ACHN (cell line): Measurements from ENCODE around the gene NBAS.

Source experiments
- DNase-seq: peaks from one replicate; pipeline ENCODE4 v3.0.0-alpha.2; 2015
- in situ Hi-C: cut with HindIII; loops from 2 replicates; pipeline ENCODE4 v1.10.0; 2017; ENCODE audit warnings: low sequenced_read_pairs, low pct_ligation_motif_present, low pct_unique_long_range_greater_than_20kb

NBAS gene

DNA sequence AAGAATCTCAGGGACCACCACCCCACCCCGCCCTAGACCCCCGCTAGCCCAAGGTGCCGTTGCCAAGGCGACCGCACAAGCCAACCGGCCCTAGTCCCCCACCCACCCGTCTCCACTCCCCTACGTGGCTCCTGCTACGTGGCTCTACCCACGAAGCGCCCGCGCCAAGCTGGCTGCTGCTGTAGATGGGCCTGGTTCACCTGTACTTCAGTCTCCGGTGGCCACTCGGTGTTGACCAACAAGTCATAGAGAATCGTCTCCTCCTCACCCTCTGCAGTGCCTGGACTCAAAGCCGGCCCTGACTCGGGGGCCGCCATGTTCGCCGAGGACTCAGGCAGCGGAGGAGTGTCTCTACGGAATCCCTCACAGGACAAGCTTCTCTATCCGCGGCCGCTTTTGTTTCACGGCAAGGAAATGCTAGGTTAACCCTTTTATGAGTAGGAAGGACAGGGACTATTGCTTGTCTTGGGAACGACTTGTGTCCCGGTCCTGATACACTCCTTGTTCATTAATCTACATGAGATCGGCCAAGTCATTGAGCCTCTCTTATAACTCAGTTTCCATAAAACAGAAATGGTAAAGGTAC is at the start of gene NBAS:
Gene NBAS (minus strand): TSS at position 347 of the 586 bp plus-strand sequence. CDS start 30 bp downstream, at position 317.
- DNase-seq: peak; percentile 92
- in situ Hi-C loops: no loop called here

DNA sequence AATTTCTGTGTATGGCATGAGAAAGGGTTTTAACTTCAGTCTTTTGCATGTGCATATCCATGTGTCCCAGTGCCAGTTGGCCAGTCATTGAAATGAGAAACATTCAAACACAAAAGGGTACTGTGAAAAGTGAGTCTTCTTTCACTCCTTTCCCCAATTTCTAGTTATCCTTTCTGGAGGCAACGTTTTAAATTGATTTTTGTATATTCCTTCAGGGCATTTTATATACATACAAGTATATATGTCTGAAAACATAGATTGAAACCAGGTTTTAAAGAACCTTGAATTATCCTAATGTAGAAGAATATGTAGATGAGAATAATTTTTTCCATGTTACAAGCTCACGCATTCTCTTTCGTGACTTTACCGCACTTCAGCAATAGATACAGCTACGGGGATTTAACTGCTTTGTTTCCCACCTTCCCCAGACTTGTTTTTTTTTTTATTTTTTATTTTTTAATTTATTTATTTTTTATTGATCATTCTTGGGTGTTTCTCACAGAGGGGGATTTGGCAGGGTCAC is 49.4 kb upstream of the NBAS start:
- in situ Hi-C loops: no loop called here
- no peak for DNase-seq

DNA sequence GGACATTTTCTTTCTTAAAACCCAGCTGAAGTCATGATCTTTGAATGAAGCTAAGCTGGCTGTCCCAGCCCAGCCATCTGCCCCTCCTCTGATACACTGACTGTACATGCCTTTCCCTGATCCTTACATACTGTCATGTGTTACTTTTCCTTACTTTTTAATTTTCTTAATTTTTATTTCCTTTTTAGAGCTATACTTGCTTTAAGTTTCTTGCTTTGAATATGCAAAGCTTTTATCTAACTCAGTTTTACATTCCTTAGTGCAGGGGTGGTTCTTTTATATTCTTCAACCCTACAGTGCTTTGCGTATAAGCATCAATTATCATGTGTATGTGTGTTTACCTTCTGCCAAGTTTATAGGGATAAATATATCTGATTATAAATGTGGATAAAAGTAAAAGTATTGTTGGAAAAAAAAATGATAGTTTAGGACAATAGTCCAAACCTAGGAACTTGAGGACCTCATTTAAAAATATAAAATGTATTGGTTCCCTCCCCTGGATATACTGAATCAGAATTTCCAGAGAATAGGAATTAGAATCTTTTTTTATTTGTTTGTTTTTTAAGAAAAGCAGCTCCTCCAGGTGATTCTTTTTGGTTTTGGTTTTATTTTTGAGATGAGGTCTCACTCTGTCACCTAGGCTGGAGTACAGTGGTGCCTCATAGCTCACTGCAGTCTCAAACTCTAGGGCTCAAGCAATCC is 48.4 kb upstream of the NBAS start:
- in situ Hi-C loops: no loop called here
- DNase-seq: no peak

DNA sequence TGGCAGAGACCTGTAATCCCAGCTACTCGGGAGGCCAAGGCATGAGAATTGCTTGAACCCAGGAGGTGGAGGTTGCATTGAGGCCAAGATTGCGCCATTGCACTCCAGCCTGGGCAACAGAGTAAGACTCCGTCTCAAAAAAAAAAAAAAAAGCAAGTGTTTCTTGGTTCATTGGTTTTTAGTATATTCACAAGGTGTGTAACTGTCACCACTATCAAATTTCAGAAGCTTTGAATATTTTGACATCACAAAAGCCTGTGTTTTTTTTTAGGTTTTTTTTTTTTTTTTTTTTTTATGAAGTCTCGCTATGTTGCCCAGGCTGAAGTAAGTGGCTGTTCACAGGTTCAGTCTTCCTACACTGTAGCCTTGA is 47.2 kb upstream of the NBAS start:
- in situ Hi-C loops: no loop called here

DNA sequence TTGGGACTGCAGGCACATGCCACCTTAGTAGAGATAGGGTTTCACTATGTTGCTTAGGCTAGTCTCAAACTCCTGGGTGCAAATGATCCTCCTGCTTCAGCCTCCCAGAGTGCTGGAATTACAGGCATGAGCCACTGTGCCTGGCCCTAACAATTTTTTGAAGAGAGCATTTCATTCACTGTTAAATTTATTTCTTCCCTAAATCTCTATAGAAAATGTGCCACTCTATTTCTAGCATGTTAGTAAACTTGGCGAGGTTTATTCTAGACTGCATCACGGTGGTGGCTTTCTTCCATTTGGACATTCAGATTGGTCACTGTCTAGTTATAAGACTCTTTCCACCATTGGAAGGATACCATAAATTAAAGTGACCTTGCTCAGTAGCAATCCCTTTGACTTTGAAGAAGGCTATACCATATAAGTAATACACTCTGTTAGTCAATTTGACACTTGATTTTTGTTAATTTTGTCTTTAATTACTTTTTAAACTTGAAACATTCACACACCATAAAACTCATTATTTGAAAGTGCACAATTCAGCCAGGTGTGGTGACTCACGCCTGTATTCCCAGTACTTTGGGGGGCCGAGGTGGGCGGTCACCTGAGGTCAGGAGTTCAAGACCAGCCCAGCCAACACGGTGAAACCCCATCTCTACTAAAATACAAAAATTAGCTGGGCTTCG is 46.7 kb upstream of the NBAS start:
- in situ Hi-C loops: no loop called here
- DNase-seq: no peak

More for the DNA sequence above, 47.2 kb upstream of the NBAS start:
- DNase-seq: no peak

DNA sequence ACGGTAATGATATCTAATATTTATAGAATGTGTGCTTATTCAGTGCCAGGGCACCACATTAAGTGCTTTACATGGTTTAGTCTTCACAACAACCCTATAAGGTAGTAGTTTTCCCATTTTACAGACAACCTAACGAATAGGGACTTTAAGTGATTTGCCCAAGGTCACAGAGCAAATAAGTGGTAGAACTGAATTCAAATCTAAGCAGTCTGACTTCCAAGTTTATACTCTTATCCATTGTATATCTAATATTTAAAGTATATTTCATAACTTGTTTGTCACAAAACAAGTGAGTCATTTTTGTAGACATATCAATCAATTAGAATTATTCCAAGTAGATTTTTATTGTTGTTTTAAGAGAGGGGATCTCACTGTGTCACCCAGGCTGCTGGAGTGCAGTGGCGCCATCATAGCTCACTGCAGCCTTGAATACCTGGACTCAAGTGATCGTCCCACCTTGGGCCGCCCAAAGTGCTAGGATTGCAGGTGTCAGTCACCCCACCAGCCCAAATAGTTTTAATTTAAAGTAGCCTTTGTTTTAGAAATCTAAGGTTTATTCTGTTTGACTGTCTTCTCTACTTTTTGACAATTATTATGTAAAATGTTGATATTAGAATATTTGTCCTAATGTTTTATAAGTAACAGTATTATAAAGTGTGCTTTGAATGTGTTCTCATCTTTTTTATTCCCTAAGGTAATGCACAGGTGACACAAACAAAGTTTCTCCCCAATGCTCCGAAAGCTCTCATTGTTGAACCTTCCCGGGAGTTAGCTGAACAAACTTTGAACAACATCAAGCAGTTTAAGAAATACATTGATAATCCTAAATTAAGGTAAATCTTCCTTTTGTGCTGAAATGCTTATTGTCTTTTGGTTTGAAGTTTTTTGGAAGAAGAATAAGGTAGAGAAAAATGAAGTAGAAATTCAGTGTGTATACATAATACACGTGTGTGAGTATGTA is 45.6 kb upstream of the NBAS start:
- DNase-seq: no peak
- in situ Hi-C loops: no loop called here

DNA sequence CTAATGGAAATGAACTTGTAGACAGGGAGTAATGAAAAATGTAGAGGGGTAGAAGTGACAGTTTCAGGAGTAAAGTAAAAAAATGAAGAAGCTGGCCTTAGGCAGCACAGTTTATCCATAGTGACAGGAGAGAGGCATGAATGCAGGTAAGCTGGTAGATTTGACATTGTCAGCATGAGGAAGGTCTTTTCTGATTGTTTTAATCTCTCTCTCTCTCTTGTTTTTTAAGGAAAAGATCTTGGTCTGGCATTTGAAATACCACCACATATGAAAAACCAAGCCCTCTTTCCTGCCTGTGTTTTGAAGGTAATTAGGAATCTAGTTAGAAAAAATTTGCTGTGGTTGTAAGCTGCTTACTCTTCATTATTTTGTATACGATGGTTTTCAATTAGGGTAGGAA is 44.6 kb upstream of the NBAS start:
- DNase-seq: no peak
- in situ Hi-C loops: no loop called here

DNA sequence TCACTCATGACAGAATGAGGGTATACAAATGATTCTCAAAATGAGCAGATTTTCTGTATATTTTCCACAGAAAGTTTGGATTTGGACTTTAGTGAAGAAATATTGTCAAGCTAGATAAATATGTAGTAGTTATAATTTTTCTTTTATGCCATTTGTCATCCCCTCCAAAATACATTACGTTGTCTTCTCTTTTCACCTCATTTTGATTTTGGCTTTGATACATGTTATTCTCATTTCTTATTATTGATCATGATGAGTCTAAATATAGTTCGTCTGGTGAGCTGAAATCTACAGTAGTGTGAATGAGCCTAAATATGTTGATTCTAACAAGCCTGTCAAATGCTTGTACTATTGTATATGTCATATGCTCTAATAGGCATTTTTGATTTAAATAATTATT is 42.8 kb upstream of the NBAS start:
- DNase-seq: no peak
- in situ Hi-C loops: no loop called here

DNA sequence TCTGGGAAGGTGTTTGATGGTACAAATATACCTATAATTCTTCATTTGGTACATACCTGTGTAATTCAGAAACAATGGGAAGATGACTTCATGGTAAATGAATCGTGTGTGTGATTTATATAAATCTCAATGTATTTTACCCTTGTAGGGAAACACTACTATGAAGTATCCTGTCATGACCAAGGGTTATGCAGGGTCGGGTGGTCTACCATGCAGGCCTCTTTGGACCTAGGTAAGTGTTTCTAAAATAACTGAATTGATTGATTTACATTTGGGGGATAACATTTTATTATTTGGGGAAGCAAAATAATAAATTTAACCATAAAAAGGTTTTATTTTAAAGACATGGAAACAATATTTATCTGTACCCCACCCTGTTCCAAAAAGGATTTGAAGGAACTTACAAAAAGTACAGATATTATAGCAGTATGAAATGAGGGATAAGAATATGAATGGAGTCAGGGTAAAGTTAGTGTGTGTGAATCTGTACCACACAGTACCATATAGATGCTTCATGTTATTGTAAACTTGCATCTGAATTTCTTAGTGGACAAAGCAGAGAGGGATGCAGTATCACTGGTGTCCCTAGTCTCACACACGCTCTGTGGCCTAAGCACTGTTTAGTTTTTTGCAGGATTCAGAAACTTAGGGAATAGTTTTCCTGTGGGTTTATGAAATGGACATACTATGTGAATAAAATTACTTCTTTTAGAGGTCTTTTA is 42.1 kb upstream of the NBAS start:
- no peak for DNase-seq
- in situ Hi-C loops: no loop called here

DNA sequence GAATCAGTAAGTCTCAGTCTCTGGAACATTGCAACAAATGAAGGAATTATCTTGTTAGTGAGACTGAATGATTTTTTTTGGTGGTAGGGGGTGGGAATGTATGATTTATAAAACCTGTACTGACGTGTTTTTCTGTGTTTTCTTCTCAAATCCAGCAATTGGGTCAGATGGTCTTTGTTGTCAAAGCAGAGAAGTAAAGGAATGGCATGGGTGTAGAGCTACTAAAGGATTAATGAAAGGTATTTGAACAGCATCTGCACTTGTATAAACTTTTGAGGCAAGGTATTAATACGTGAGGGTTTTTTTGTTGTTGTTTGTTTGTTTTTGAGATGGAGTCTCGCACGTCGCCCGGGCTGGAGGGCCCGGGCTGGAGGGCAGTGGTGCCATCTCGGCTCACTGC is 41.3 kb upstream of the NBAS start:
- in situ Hi-C loops: no loop called here
- no peak for DNase-seq

DNA sequence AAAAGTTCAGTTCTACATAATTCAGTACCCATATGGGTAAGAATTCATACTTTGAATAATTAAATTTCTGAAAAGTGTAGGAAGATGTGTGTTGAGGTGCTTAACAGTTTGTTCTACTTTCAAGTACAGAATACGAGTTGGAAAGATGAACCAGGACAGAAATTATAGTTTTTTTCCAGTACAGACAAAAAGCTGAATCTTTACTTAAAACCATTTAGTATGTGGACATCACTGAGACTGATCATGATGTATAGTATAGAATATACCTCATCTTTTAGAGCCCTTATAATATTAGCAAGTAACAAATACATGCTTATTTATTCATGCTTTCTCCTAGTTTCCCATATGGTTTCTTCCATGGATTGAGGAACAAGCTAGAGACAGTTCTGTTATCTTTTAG is 40.5 kb upstream of the NBAS start:
- DNase-seq: no peak
- in situ Hi-C loops: no loop called here

DNA sequence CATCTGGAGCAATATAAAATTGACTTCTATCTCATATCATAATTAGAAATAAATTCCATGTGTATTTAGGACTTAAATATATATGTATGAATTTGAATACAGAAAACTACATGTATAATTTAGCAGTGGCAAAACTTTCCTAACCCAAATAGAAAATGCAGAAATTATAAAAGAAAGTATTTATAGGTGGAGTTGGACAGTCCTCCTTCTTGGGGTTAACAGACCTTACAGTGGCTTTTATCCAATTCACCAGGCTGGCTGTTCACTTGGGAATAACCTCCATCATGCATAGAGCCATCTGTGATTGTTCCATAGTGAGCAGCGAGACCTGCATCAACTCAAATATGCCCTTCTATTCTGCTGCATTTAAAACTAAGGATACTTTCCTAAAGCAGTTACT is 38.9 kb upstream of the NBAS start:
- in situ Hi-C loops: no loop called here
- DNase-seq: no peak

DNA sequence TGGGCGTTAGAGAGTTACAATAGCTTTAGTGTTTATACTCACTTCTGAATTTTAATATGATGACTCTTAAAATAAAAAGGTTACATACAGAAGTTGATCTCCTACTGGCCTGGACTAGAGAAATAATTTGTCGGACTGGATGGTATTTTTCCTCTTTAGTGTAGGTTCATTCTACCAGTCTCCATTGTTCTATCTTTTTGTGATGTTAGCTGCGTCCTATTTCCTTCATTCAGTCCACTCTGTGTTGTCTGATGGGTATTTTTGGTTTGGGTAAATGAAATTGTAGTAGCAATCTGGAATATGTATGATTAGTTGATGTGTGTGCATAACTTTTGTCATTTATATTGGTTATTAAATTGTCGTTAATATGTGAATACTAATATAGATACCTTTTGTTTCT is 35.8 kb upstream of the NBAS start:
- in situ Hi-C loops: no loop called here
- no peak for DNase-seq

DNA sequence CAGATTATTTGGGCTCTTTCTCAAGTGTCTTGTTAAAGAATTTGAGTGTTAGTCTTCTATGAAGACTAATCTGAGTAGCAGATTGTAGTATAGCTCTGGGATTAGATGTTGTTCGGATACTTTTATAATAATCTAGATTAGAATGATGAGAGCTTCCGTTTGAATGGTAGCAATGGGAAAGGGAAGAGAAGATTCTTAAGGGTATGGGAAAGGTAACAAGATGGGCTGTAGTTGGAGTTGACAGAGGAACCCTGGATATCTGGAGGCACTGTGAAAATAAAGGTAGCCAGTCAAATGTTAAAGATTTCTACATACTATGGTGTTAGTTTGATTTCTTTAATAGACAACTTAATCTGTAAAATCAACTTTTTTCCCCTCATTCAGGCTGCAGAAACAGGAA is 35.2 kb upstream of the NBAS start:
- in situ Hi-C loops: no loop called here
- DNase-seq: no peak

DNA sequence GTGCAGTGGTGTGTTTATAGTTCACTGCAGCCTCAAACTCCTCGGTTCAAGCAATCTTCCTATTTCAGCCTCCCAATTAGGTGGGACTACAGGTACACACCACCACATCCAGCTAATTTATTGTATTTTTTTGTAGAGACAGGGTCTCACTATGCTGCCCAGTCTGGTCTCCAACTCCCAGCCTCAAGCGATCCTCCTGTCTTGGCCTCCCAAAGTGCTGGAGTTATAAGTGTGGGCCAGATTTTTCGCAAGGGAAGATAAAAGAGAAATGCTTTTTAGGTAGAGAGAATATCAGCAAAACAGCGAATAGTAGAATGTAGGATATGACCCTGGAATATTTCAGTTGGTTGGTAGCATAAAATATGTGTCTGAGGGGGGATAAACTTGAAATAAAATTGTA is 34.8 kb upstream of the NBAS start:
- in situ Hi-C loops: no loop called here
- no peak for DNase-seq

DNA sequence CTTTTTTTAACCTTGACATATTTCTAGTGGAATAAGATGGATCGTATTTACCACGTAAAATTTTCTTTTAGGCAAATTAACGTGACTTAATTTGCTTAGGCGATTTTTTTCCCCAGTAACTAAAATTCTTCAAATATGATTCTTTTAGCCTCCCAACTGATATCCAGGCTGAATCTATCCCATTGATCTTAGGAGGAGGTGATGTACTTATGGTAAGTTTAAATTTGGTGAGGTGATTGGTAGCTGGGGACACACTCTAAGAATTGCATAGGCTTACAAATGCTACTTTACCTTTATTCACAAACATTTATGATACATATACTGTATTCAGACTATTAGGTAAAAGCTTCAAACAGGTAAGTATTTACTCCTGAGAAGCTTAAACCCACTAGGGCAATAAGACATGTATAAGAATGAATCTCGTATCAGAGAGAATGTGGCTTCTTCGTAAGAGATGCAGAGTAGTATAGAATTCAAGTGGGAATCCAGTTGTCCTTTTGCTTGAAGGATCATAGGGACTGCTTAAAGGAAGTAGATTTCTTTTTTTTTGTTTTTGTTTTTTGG is 34.3 kb upstream of the NBAS start:
- in situ Hi-C loops: no loop called here
- no peak for DNase-seq

DNA sequence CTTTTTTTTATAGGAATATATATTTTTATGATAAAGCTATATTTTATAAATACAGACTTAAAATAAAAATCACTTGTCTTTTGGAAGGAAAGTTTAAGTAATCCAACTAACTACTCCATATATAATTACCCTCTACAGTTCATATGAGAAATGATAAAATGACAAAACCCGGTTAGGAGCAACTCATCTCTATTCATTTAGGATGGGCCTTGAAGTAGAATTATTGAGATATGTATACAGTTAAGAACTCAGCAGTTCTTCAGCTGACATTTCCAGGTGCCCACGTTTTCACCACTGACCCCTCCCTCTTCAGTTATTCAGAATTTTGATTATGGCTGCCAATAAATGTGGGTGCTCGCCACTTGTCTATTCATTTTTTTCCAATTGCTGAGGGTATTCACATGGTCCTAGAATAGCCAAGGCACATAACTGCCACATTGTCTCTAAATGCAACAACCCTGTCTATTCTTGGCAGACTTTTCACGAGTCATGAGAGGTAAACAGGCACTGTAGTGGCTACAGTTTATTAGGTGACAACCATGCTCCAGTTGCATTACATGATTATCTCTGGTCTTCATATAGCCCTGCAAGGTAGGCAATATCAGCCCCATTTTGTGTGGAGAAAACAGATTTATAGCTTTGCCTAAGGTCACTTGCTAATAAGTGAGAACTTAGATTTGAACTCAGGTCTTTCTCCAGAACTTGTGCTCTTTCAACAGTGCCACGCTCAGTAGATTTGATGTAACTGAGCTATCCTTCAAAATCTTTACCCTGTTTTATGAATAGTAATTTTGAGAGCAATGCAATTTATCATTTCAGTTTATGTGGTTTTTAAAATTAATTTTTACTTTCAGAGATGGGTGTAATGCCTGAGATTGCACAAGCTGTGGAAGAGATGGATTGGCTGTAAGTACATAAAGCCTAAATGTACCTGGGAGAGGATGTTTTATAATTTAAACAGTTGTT is 33.4 kb upstream of the NBAS start:
- in situ Hi-C loops: no loop called here
- DNase-seq: no peak
